ENCODE data around the gene INSIG1. TPM values are rescaled to one million over a fixed set of nuclear protein-coding genes. Genes with fewer than 3 reads are reported as not detected.

The INSIG1 gene
- total RNA-seq, 1 experiment from 2014 or later: 108 TPM

DNA sequence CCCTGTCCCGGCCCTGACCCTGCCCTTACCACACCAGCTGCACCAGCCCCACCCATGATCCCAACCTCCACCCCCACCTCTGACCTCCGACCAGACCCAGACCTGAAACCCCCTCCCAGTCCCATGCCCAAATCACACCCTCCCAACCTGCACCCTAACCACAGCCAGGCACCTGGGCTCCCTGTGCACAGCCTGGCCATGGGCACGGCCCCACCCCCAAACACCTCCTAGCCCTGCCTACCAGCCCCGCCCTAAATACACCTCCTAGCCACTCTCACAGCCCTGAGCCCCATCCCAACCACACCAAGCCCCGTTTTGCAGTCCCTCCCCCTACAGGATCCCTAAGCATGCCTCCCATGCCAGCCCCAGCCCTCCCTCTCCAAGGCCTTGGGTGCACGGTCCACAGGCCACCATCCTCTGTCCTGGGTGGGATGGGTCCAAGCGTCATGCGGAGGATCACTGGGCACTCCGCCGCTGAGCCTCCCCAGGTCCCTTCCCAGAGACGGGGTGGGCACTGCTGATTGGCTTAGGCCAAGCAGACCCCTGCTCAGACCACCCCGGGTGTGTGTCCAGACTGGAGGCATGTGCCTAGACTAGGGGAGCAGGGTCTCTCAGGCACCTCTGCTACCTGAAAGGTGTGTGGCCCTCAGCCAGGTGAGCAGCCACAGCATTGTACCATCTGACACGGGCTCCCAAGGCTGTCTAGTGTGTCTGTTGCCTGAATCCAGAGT is 30.1 kb downstream of the INSIG1 start:
- no peak for DNase-seq (ENCODE audit: low read depth)

DNA sequence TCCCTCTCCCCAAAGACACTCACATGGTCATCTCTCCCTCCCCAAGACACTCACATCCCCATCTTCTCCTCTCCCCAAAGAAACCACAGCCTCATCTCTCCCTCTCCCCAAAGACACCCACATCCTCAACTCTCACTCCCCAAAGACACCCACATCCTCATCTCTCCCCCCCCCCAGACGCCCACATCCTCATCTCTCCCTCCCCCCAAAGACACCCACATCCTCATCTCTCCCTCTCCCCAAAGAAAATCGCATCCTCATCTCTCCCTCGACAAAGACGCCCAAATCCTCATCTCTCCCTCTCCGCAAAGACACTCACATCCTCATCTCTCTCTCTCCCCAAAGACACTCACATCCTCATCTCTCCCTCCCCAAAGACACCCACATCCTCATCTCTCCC is 31.5 kb downstream of the INSIG1 start:
- no peak for DNase-seq (ENCODE audit: low read depth)

DNA sequence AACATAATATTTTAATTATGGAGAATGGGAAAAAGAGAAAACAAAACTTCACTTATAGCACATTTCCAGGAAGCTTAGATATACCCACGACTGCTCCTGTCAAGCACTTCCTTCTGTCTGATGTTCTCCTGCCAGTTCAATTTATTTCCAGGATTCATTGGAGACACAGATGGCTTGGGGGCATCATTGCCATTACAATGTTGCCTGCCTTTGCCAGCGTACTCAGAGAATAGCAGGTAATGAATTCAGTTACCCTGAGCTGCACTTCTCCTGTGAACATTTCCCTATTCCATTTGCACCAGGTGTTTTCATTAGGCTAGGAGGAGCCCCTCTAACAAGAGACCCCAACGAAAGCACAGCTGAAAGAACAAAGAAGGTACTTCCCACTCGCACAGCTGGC is 33.7 kb downstream of the INSIG1 start:
- no peak for DNase-seq (ENCODE audit: low read depth)

GRCh38 chr7:155333346-155334234 is 35.9 kb downstream of the INSIG1 start:
- no peak for DNase-seq (ENCODE audit: low read depth)

DNA sequence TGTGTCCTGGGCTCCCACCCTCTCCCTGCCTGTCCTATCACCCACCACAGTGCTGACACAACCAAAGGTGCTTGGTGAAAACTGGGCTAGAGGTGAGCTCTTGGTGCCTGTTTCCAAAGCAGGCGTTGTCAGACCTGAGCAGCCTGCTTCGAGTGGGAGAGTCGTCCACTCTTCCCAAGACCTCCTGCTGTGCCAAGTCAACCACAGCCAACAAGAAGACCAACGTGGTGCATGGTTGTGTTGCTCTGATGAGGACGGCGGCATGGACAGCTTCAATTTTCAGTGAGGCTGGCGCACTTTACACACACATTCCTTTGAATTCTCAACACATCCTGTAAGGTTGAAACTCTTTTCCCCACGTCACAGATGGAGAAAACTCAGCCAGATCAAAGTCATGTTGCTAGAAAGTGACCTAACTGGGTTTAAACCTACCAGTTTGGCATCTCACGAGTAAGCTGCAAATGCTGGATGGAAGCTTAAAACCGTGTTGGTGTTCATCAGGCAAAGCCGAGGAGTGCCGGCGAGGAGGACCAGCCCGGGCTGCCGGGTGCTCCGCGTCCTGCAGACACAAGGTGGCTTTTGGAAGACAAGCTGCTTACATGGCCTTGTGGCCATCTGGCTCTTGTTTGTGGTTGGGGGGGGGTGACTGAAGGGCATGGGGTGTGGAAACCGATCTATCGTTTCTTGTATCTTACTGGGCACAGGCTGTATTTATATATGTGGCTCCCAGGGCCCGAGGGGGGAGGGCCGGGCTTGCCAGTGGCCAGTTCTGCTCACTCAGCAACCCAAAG is 39.3 kb downstream of the INSIG1 start:
- DNase-seq (ENCODE audit: low read depth): no peak

GRCh38 chr7:155337946-155338631 is 40.4 kb downstream of the INSIG1 start:
- DNase-seq (ENCODE audit: low read depth): no peak

DNA sequence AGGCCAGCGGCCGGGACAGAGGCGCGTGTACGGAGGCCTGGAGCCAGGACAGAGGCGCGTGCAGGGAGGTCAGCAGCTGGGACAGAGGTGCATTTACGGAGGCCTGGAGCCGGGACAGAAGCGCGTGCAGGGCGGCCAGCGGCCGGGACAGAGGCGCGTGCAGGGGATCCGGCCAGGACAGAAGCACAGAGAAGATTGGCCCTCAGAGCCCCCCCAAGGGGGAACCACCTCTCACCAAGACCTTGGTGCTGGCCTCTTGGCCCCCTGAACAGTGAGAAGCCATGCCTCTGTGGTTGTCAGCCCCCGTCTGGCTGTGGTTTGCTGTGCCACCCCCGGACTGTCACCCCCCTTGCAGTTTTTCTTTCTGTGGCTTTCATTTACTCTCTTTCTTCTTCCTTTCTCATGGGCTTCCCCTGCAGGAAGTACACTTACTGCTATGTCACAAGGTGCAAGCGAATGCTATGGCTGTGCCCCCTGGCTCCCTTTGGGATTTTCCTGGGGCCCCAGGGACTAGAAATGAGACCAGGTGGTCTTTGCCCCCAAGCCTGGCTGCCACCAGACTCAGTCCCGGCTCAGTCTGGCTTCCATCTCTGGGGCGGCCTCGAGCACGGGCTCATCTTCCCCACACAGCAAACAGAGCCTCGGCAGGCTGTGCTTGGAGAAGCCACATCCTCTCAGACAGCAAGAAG is 41.1 kb downstream of the INSIG1 start:
- DNase-seq (ENCODE audit: low read depth): no peak

GRCh38 chr7:155339474-155339873 is 41.8 kb downstream of the INSIG1 start:
- DNase-seq (ENCODE audit: low read depth): no peak

GRCh38 chr7:155340071-155340531 is 42.4 kb downstream of the INSIG1 start:
- no peak for DNase-seq (ENCODE audit: low read depth)

DNA sequence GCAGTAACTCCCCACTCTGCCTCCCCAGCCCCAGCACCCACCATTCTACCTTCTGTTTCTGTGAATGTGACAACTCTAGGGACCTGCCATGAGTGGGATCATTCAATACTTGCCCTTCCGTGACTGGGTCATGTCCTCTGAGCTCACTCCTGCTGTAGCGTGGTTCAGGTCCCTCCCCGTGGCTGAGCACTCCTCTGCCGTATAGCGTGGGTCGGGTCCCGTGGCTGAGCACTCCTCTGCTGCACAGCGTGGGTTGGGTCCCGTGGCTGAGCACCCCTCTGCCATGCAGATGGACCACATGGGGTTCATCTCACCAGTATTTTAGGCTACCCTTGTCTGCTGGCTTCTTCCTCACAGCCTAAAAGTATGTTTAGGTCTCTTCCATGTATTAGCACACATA is 43.0 kb downstream of the INSIG1 start:
- DNase-seq (ENCODE audit: low read depth): no peak

DNA sequence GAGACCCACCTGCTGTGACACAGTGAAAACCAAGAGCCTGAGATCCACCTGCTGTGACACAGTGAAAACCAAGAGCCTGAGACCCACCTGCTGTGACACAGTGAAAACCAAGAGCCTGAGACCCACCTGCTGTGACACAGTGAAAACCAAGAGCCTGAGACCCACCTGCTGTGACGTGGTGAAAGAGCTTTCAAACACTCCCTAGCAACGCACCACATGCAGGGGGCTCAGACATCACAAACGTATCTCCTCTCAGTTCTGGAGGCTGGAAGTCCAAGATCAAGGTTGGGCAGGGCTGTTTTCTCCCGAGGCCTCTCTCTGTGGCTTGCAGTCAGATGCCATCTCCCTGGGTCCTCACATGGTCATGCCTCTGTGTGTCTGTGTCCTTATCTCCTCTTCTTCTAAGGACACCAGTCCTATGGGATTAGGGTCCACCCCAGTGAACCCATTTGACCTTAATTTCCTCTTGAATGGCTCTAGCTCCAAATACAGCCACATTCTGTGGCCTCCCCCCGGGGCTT is 43.8 kb downstream of the INSIG1 start:
- no peak for DNase-seq (ENCODE audit: low read depth)

DNA sequence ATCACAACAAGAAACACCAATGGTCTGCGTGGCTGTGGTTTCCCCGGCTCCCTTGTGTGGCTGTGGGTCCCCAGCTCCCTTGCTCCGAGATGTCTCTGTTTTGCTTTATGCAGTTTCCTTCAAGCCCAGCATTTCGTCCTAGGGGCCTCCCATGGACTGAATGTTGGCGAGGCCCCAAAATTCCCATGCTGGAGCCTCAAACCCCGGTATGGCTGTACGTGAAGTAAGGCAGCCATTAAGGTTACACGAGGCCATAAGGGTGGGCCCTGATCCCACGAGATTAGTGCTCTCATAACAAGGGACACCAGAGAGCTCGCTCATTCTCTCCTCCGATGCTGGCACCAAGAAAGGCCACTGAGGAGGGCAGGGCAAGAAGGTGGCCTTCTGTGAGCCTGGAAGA is 44.6 kb downstream of the INSIG1 start:
- no peak for DNase-seq (ENCODE audit: low read depth)

DNA sequence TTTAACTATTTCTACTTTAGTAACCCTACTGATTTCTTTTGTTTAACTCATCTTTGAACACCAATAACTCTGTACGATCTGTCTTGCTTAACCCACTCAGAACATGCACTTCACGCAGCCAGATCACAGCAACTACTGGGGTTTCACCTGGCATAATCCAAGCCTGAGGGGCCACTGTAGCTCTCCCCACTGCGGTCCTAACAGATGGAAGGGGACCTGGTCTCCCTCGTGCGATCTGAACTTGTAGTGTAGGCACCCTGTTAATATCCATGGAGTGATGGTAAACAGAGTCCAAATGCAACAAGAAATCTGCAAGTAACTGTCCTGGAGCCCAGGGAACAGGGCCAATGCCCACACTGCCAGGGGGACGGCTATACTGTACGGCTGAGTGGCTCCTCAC is 45.5 kb downstream of the INSIG1 start:
- DNase-seq (ENCODE audit: low read depth): no peak

- no peak for DNase-seq (ENCODE audit: low read depth)
These were observed 46.0 kb downstream of the INSIG1 start for GRCh38 chr7:155343661-155344121.

DNA sequence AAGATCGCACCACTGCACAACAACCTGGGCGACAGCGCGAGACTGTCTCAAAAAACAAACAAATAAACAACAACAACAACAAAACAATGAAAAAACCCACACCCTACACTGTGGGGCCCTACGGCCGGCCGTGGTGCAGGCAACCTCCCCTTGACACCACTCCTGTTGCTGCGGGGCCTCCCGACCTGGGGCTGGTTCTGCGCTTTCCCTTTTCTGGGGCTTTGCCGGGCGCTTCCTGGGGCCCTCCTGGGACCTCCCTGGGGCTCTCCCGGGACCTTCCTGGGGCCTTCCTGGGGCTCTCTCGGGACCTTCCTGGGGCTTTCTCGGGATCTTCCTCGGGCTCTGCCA is 46.6 kb downstream of the INSIG1 start:
- DNase-seq (ENCODE audit: low read depth): no peak

GRCh38 chr7:155344618-155345433 is 47.1 kb downstream of the INSIG1 start:
- DNase-seq (ENCODE audit: low read depth): peak; percentile 73

GRCh38 chr7:155345490-155345889 is 47.8 kb downstream of the INSIG1 start:
- DNase-seq (ENCODE audit: low read depth): no peak

DNA sequence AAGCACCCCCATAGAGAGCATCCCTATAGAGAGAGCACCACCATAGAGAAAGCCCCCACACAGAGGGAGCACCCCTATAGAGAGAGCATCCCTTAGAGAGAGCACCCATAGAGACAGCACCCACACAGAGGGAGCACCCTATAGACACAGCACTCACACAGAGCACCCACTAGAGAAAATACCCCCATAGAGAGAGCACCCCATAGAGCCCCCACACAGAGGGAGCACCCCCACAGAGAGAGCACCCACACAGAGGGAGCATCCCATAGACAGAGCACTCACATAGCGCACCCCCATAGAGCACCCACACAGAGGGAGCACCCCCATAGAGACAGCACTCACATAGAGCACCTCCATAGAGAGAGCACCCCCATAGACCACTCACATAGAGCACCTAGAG is 48.6 kb downstream of the INSIG1 start:
- no peak for DNase-seq (ENCODE audit: low read depth)

DNA sequence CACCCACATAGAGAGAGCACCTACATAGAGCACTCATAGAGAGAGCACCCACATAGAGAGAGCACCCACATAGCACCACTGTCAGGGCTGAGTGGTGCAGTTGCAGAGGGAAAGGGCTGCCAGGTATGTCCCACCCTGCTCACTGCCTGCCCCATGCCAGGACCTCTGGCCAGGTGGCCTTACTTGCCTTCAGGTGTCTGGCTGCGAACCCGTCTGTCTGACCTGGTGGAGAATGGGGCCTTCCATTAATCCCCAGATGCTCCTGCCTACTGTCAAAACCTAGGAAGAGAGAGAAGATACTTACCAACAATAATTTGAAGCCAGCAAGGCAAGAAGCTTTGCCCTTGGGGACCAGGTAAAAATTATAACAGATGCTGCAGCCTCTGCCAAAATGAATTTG is 51.1 kb downstream of the INSIG1 start:
- DNase-seq (ENCODE audit: low read depth): no peak

Measured in RPMI7951 (cell line).